ENCODE measurements around the gene ARHGAP21.
"Not testable (repeated sequence)": the region's sequence is repeated elsewhere in the genome, so short reads cannot be mapped to it uniquely, and the experiment has no call there.

ARHGAP21 gene

GRCh38 chr10:24621035-24621795 lies 102.5 kb downstream of the ARHGAP21 start:
- DNase-seq, result not testable (repeated sequence)

DNA sequence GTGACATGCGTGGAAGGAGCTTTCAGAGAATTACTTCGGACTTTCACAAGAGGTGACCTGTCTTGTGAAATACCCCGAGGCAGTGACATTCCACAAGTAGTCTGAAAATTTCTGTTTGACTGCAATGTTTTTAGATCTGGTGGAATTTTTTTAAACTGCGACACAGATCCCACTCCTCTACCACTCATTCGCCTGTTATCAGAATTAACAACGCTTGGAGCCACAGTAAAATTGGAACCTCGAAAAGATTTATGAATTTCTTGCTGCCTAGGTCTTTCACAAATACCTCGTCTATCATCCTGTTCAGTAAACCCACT lies 103.7 kb downstream of the ARHGAP21 start:
- DNase-seq, result not testable (repeated sequence)

DNA sequence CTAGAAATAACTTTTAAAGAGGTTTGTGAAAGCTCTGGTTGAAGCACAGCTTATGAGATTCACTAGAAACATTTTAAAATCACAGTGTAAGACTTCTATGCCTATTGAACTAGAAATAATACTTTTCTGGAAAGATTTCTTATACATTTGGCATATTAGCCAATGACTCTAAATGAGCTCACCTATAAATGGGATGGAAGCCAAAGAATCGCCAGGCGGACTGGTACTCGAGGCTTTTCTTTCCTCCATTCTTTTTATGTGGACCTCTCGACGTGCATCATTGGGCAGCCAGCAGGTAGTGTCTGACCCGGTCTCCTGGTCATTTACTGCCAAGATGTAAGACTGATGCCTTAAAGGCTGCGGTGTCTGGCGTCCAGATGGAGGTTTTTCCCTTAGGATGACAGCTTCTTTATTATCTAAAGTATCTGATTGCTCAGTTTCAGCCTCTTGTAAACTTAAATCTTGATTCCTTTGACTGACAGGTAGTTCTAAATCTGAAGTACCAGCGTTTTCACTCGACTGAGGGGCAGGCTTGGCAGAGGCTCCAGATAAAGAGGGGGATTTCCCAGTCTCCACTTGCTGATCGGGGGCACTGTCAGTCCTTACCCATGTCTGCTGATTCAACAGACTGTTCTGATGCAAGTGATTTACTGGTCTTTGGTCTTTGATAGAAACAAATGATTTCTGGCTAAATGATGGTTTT lies 104.2 kb downstream of the ARHGAP21 start:
- DNase-seq, result not testable (repeated sequence)

DNA sequence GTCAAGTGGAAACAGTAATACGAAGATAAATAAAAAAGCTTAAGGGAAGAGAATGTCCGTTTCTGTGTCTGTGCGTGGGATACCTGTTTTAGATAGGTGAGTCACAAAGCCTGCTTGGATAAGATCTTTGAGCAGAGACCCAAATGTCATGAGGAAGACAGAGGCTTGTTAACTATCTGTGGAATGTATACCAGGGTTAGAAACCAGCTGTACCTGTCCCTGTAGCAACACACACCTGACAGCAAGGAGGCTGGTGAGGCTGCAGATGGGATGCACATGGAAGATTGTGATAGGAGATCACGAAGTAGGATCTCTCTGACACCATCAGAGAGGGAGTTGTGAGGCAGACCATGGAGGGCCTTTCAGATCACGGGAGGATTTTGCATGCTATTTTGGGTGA lies 105.3 kb downstream of the ARHGAP21 start:
- DNase-seq, result no peak

- DNase-seq, result no peak
Observed at GRCh38 chr10:24617771-24618396, 105.8 kb downstream of the ARHGAP21 start.

GRCh38 chr10:24616536-24616935 lies 107.2 kb downstream of the ARHGAP21 start:
- no peak for DNase-seq

- no peak for DNase-seq
Observed at GRCh38 chr10:24606021-24606420, 117.7 kb downstream of the ARHGAP21 start.

DNA sequence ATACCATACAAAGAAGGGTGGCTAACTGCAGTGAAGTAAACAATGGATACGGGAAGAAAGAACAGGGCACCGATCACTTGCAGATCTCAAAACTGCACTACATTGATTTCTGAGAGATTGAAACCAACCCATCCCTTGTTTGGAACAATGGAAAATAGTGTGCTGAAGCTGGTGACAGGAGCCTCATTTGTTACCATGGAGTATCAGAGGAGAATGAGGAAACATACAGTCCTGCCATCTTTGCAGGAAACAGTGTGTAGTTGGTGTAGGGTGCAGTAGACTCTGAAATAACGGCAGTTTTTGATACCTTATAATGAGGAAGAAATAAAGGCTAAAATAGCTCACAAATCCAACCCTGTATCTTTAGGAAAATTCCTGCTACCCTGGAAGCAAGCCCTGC lies 118.5 kb downstream of the ARHGAP21 start:
- no peak for DNase-seq

GRCh38 chr10:24603333-24603732 lies 120.4 kb downstream of the ARHGAP21 start:
- no peak for DNase-seq

- no peak for DNase-seq
Observed at GRCh38 chr10:24597961-24598360, 125.7 kb downstream of the ARHGAP21 start.

- no peak for DNase-seq
Observed at GRCh38 chr10:24597426-24597825, 126.3 kb downstream of the ARHGAP21 start.

DNA sequence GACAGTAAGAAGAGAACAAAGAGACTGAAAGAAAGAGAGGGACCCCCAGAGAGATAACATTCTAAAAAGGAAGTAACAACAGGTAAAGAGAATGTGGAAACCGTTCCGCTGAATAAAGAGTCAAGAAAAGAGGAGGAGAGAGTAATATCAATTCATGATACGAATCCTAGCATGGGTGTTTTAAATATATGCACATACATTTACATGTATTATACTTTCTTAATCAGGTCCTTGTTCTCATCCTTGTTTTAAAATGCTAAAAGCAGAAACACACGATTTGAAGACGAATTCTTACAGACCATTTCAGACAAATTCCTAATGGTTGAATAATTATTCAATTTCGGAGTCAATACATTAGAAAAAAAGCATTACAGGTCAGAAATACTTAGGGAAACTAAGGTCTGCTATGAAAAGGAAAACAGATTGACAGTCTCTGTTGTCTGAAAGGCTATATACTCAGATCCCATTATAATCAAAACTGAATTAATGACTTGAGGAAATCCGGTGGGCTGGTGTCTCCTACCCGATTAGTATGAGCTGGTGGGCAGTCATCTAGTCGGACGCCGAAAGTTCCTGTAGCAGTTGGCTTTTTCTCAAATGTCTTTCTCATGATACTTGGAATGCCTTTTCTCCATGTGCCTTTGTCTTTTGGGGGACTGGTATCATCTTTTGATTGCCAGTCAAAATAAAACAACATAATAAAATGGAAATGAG lies 127.3 kb downstream of the ARHGAP21 start:
- no peak for DNase-seq

- no peak for DNase-seq
Observed at GRCh38 chr10:24590697-24591457, 132.8 kb downstream of the ARHGAP21 start.

DNA sequence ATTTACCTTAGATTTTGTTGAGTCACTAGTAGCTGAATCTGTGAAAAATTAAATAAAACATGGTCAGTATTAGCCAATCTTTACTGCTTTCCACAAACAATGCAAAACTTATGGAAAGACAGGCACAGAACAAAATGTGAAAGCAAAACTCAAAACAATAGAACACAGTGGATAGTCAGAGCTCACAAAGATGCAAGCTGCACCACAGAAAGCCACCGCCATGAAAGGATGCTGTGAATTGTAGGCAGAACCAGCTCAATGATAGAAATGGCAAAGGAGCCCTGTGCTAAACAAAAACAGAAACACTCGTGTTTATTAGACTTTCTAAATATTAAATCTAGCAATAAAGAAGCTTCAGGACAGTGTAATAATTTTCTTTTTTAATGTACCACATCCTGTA lies 134.4 kb downstream of the ARHGAP21 start:
- no peak for DNase-seq

GRCh38 chr10:24579906-24580305 lies 143.8 kb downstream of the ARHGAP21 start:
- no peak for DNase-seq

GRCh38 chr10:24579448-24579847 lies 144.2 kb downstream of the ARHGAP21 start:
- no peak for DNase-seq

- no peak for DNase-seq
Observed at GRCh38 chr10:24575481-24576002, 148.1 kb downstream of the ARHGAP21 start.

DNA sequence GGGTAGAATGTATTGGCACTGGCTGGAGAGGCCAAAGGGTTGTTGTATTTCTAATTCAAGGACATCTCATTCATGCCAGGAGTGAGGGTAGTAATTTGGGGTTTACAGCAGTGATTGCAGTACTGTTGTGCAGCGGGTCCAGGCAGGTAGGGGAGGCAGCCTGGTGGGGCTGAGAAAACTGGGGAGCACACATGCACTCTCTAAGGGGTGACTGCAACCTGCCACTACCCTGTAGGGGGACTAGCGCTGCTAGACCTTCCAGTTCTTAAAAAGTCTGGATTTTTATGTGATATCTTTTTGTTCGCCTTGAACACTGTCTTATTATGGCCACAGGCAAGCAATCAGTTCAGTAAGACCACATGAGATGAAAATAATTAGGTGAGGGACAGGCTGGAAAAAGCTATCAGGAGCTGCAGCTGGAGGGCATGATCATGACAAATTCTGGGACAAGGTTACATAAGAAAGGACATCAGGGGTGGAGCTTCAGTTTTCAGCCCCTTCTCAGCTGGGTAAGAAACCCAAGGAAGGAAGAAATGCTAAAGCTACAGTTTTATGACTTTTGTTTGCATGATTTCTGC lies 149.0 kb downstream of the ARHGAP21 start:
- no peak for DNase-seq

DNA sequence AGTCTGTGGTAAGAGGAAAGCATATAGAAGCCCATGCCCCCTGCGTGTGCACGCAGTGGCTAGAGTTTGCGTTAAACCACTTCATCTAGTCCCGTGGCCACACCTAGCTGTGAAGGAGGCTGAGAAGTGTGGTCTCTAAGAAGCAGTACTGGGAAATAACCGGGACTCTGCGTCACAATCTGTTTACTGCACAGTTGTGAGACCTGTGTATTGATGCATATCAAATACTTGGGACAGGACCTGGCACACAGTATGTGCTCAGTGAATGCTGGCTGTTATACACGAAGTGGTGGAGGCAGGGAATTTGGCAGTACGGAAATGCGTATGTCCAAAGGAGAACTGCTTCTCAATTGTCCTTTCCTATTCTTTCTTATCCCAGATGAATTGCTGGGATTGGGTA lies 149.5 kb downstream of the ARHGAP21 start:
- DNase-seq, result no peak

DNA sequence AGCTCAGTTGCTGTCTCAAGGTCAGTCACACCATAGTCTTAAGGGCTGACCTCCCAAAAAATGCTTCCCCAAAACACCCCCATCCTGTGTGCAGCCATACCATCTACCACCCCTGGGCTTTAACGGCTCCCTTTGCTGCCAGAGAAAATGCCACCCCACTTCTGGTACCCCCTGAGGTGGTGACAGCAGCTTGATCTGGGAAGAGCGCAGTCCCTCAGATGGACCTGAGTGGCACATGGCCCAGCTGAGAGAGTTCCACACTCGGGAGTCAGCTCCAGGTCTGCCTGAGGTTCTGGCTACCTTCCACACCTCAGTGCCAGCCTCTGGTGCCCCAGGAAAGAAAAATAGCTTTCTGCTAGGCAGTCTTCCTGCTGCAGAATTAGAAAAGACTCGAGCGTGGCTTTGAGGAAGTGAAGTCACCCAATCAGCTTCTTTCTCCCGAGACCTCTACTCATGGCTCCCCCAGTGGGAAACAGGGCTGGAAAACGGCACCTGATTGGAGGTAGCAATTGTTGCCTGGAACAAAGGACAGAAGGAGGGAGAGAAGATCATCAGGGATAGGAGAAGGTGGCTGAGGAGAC lies 151.7 kb downstream of the ARHGAP21 start:
- no peak for DNase-seq

DNA sequence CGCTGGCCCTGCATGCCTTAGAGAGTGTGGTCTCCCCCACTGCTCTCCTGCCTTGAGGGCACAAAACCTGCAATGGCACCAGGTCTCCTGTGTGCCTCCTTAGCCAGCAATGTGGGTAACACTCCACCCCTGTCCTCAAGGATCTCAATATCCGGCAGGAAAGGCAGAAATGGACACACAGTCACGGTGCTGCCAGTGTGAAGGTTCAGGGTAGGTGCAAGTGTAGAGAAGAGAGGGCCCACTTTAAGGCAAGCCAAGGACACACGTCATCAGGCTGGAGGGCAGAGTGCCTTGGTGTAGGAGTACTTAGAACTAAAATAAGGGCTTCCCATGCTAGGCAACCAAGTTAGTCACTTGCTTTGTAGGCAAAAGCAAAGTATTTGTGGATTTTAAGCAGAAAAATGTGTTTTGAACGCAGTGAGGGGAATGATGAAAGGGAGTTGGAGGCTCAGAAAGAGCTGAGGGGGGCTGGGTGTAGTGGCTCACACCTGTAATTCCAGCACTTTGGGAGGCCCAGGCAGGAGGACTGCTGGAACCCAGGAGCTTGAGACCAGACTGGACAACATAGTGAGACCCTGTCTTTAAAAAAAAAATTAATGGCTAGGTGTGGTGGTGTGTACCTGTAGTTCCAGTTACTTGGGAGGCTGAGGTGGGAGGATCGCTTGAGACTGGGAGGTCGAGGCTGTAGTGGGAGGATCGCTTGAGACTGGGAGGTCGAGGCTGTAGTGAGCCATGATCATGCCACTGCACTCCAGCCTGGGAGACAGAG lies 152.8 kb downstream of the ARHGAP21 start:
- no peak for DNase-seq

Measured in NCI-H774 (cell line).